ENCODE data around the gene ATP6V1G3. TPM values are rescaled to one million over a fixed set of nuclear protein-coding genes. Genes with fewer than 3 reads are reported as not detected.

ATP6V1G3 gene
- total and polyA plus RNA-seq, 9 of the 15 experiments (the other 6 are each of a cell fraction or from before 2014, with no cell fraction given) = 0.32 TPM; not detected in 8

- no peak for TF ChIP-seq YY1 (IDR thresholded peaks at IDR 0.05; ENCODE audit: borderline replicate concordance in 1 of 3, control insufficient read depth in 1 of 3, extremely low read depth in 1 of 3, insufficient read depth in 3 of 3, insufficient read length in 1 of 3, insufficient replicate concordance in 2 of 3, low read depth in 1 of 3, low read length in 2 of 3)
Observed at GRCh38 chr1:198493329-198493728, 47.2 kb downstream of the ATP6V1G3 start (continued).

DNA sequence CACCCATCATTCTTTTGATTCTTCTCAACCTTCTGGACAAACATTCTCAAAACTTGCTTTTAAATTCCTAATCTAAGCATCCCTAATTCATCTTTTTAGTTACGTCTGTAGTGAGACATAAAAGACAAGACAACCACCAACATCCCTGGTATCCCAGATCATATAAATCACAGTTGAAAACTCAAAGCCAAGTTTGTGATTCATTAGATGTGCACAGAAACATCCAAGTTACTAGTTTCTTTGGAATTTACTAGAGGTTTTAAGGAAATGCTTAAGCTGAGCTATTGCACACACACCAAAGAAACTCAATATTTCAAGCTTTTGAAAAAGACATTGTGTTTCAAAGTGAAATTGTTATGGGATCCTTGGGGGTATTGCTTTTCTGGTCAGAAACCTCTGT, 47.6 kb downstream of the ATP6V1G3 start:
- no peak for FAIRE-seq
- H3K36me3 ChIP-seq (ENCODE audit: control insufficient read depth, insufficient read depth, low read length) = no peaks in the 10 kb centered on the region
- no peak for ATAC-seq
- no peak overlapping the region for H2AFZ ChIP-seq (ENCODE audit: low read depth, low read length)
- H3K27ac ChIP-seq (ENCODE audit: extremely low read depth, low read depth, low read length) = no peak overlapping the region
- intact Hi-C loops (cut with micrococcal nuclease) (no loop called here), in situ Hi-C loops (cut with MboI) (no loop called here)
- no peaks in the 10 kb centered on the region for H4K20me1 ChIP-seq (replicated peaks; ENCODE audit: control insufficient read depth, insufficient read depth, low read length)
- no peak for DNase-seq (ENCODE audit: extremely low read depth in 1 of 4, low spot score in 3 of 4)
- POLR2A ChIA-PET = interaction anchor here (0.6 kb wide), 1 partner anchor 429 kb away, joined by 3 read pairs; no protein-coding TSS in a partner anchor
- no peak overlapping the region for H3K4me3 ChIP-seq
- H3K9me1 ChIP-seq (ENCODE audit: control insufficient read depth, insufficient read depth, low read length) = no peaks in the 10 kb centered on the region
- WGBS (ENCODE audit: insufficient coverage, low coverage, missing lambda C conversion rate) = 41% methylated on average over 1 of the region's 1 CpG
- TF ChIP-seq MAFK (IDR thresholded peaks at IDR 0.05; ENCODE audit: low read length) (no peak), HDAC1 (IDR thresholded peaks at IDR 0.05) (no peak), PHTF2 (CRISPR knock-in tag; IDR thresholded peaks at IDR 0.05) (no peak), MYC (IDR thresholded peaks at IDR 0.05; ENCODE audit: low read depth, low read length) (no peak), MYC (CRISPR knock-in tag; IDR thresholded peaks at IDR 0.05; ENCODE audit: borderline replicate concordance, low read depth) (no peak), CHCHD3 (CRISPR knock-in tag; IDR thresholded peaks at IDR 0.05) (no peak), HMG20B (CRISPR knock-in tag; IDR thresholded peaks at IDR 0.05) (no peak), POLR2A (conservative IDR thresholded peaks at IDR 0.05) (no peak), CHAMP1 (IDR thresholded peaks at IDR 0.05) (no peak)
- TF ChIP-seq, protein P1, sequence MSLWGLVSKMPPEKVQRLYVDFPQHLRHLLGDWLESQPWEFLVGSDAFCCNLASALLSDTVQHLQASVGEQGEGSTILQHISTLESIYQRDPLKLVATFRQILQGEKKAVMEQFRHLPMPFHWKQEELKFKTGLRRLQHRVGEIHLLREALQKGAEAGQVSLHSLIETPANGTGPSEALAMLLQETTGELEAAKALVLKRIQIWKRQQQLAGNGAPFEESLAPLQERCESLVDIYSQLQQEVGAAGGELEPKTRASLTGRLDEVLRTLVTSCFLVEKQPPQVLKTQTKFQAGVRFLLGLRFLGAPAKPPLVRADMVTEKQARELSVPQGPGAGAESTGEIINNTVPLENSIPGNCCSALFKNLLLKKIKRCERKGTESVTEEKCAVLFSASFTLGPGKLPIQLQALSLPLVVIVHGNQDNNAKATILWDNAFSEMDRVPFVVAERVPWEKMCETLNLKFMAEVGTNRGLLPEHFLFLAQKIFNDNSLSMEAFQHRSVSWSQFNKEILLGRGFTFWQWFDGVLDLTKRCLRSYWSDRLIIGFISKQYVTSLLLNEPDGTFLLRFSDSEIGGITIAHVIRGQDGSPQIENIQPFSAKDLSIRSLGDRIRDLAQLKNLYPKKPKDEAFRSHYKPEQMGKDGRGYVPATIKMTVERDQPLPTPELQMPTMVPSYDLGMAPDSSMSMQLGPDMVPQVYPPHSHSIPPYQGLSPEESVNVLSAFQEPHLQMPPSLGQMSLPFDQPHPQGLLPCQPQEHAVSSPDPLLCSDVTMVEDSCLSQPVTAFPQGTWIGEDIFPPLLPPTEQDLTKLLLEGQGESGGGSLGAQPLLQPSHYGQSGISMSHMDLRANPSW (CRISPR knock-in tag; IDR thresholded peaks at IDR 0.05) = no peak
- H3K9me3 ChIP-seq (replicated peaks; ENCODE audit: control insufficient read depth, insufficient read depth, low read depth, low read length) = no peaks in the 10 kb centered on the region
- no peak overlapping the region for H3K9ac ChIP-seq (ENCODE audit: insufficient read depth in 1 of 2, low read depth in 2 of 2, low read length in 2 of 2)
- H3K79me2 ChIP-seq (ENCODE audit: control insufficient read depth, insufficient read depth, low read length) = no peaks in the 10 kb centered on the region
- H3K4me1 ChIP-seq (replicated peaks in 1 of 2; ENCODE audit: control insufficient read depth in 2 of 2, insufficient read depth in 2 of 2, low read length in 2 of 2) = peaks cover 0 to 6% of the 10 kb centered on the region in 2 experiments; a peak in 1 of 5 replicates
- no peaks in the 10 kb centered on the region for H3K27me3 ChIP-seq (ENCODE audit: control insufficient read depth in 2 of 2, insufficient read depth in 2 of 2, low read length in 2 of 2)
- CTCF ChIA-PET (ENCODE audit: low intra/inter-chr PET ratio) = no interaction called here
- no peak overlapping the region for H3K4me2 ChIP-seq (ENCODE audit: insufficient read depth, low read length)
- BruUV-seq (replicated peaks) = no TSS peak

Measured in K562 (cell line).